Mammary epithelial cell (primary cell): ENCODE results near the gene UNC80.

ENCODE experiments used
- CTCF ChIP-seq, 2 donors: IDR thresholded peaks in 1 of 2; conservative IDR thresholded peaks in 1 of 2; 2 replicates each; pipeline ENCODE4 v1.5.1; 2011 to 2012; ENCODE audit warnings: inconsistent platforms in 2 of 2, low read length in 2 of 2, mild to moderate bottlenecking in 2 of 2, control low read depth in 1 of 2, low read depth in 1 of 2; ENCODE audit not compliant: insufficient read depth in 1 of 2; ENCODE audit errors: extremely low read depth in 1 of 2
- EZH2 ChIP-seq: IDR thresholded peaks from 2 replicates; pipeline ENCODE4 v1.6.1; 2012; ENCODE audit warnings: low read length, inconsistent platforms, borderline replicate concordance

GRCh38 chr2:209753020-209753419, 18.6 kb upstream of the UNC80 start:
- no peak for TF ChIP-seq CTCF (conservative IDR thresholded peaks at IDR 0.05 in 1 of 2, IDR thresholded peaks at IDR 0.05 in 1 of 2; ENCODE audit: extremely low read depth in 1 of 2, insufficient read depth in 1 of 2, low read depth in 1 of 2, low read length in 2 of 2)
- no peak for TF ChIP-seq EZH2
